ENCODE data around the gene TUBA4B. TPM values are rescaled to one million over a fixed set of nuclear protein-coding genes. Genes with fewer than 3 reads are reported as not detected.

Gene TUBA4B
- polyA plus RNA-seq, 1 experiment, result not detected

GRCh38 chr2:219214786-219215185, 38.3 kb upstream of the TUBA4B start:
- Histone ChIP-seq H3K4me3 (ENCODE audit: low read depth, low read length) (no peak overlapping the region), H3K27me3 (ENCODE audit: control insufficient read depth, insufficient read depth, low read length) (no peaks in the 10 kb centered on the region), H3K36me3 (ENCODE audit: control insufficient read depth, insufficient read depth, low read length) (peaks cover 19% of the 10 kb centered on the region)
- TF ChIP-seq, protein P1, sequence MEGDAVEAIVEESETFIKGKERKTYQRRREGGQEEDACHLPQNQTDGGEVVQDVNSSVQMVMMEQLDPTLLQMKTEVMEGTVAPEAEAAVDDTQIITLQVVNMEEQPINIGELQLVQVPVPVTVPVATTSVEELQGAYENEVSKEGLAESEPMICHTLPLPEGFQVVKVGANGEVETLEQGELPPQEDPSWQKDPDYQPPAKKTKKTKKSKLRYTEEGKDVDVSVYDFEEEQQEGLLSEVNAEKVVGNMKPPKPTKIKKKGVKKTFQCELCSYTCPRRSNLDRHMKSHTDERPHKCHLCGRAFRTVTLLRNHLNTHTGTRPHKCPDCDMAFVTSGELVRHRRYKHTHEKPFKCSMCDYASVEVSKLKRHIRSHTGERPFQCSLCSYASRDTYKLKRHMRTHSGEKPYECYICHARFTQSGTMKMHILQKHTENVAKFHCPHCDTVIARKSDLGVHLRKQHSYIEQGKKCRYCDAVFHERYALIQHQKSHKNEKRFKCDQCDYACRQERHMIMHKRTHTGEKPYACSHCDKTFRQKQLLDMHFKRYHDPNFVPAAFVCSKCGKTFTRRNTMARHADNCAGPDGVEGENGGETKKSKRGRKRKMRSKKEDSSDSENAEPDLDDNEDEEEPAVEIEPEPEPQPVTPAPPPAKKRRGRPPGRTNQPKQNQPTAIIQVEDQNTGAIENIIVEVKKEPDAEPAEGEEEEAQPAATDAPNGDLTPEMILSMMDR (IDR thresholded peaks at IDR 0.05; ENCODE audit: insufficient read depth, low read depth, low read length), result no peak
- no peak for DNase-seq (ENCODE audit: low read depth)
- CTCF ChIA-PET, result interaction anchor here (0.8 kb wide), 1 partner anchor 16 kb away, joined by 3 read pairs; no protein-coding TSS in a partner anchor
- POLR2A ChIA-PET, result no interaction called here

GRCh38 chr2:219215871-219216534, 37.0 kb upstream of the TUBA4B start:
- H3K4me3 ChIP-seq (ENCODE audit: low read depth, low read length), result no peak overlapping the region
- no peak for DNase-seq (ENCODE audit: low read depth)
- POLR2A ChIA-PET, result no interaction called here
- H3K27me3 ChIP-seq (ENCODE audit: control insufficient read depth, insufficient read depth, low read length), result no peaks in the 10 kb centered on the region
- CTCF ChIA-PET, result interaction anchor here (0.7 to 2.1 kb wide), 6 partner anchors 9 to 79 kb away, joined by 3 to 11 read pairs (median 4); partner anchors contain the start of genes DNAJB2 and ZFAND2B
- TF ChIP-seq, protein P1 (IDR thresholded peaks at IDR 0.05; ENCODE audit: insufficient read depth, low read depth, low read length), result no peak
- H3K36me3 ChIP-seq (ENCODE audit: control insufficient read depth, insufficient read depth, low read length), result peaks cover 26% of the 10 kb centered on the region

DNA sequence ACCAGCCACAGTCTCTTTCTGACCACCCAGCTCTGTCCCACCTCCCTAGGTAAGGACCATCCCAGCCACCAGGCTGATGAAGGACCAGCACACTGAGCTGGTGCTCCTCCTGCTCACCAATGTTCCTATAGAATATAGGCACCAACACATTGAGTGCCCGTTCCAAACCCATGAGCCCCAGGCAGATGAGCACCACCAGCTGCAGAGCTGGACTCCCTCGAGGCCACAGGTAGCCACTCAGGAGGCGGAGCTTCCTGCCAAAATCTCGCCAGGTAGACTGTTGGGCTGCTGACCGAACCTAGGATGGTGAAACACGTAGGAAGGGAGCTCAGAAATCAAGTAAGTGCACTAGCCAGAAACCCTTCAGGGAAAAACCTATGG, 36.5 kb upstream of the TUBA4B start:
- CTCF ChIA-PET, result interaction anchor here (0.9 to 2.1 kb wide), 7 partner anchors 10 to 79 kb away, joined by 3 to 11 read pairs (median 4); partner anchors contain the start of genes DNAJB2, GLB1L, STK16 and ZFAND2B
- Histone ChIP-seq H3K36me3 (ENCODE audit: control insufficient read depth, insufficient read depth, low read length) (peaks cover 29% of the 10 kb centered on the region), H3K4me3 (ENCODE audit: low read depth, low read length) (no peak overlapping the region), H3K27me3 (ENCODE audit: control insufficient read depth, insufficient read depth, low read length) (no peaks in the 10 kb centered on the region)
- POLR2A ChIA-PET, result no interaction called here
- DNase-seq (ENCODE audit: low read depth), result no peak
- TF ChIP-seq, protein P1 (IDR thresholded peaks at IDR 0.05; ENCODE audit: insufficient read depth, low read depth, low read length), result no peak

DNA sequence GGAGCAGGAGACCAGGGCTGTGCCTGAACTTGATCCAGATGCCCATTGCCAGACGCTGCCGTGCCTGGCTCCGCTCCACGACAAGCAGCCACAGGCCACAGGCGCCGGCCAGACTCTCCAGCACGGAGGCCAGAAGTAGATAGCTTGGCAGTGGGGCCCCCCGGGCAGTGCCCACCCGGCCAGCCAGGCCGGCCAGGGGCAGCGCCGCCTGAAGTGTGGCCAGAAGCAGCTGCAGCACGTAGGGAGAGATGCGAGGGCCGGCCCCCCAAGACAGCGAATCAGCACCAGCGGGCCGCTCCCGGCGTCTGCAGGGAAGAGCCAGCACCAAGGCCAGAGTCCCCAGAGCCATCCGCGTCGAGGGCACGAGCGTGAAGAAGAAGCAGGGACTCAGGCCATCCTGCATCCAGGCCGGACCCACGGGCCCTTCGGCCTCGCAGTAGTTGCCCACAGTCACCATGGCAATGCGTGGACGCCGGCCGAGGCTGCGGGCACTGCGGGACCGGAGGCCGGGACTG, 34.8 kb upstream of the TUBA4B start:
- TF ChIP-seq, protein P1 (IDR thresholded peaks at IDR 0.05; ENCODE audit: insufficient read depth, low read depth, low read length), result no peak
- ChIA-PET CTCF (interaction anchor here (0.7 to 2.3 kb wide), 12 partner anchors 9 to 1663 kb away, joined by 3 to 13 read pairs (median 4); partner anchors contain the start of gene NHEJ1), POLR2A (interaction anchor here (0.6 kb wide), 2 partner anchors 9 to 10 kb away, joined by 3 read pairs; no protein-coding TSS in a partner anchor)
- no peak for DNase-seq (ENCODE audit: low read depth)
- Histone ChIP-seq H3K36me3 (ENCODE audit: control insufficient read depth, insufficient read depth, low read length) (peaks cover 37% of the 10 kb centered on the region), H3K4me3 (ENCODE audit: low read depth, low read length) (peak overlapping the region; percentile 43), H3K27me3 (ENCODE audit: control insufficient read depth, insufficient read depth, low read length) (no peaks in the 10 kb centered on the region)
